HepG2 (cell line): Measurements from ENCODE around the gene RBCK1. TPM values are rescaled to one million over a fixed set of nuclear protein-coding genes. Genes with fewer than 3 reads are reported as not detected.

Experiments used
- ATAC-seq: fragments of 200-7000 bp; cut with Tn5 transposase; 3 replicates; pipeline ENCODE4 v1.9.1; 2020; ENCODE audit warnings: mild to moderate bottlenecking, moderate library complexity
- BruUV-seq: library from RNA; stranded (reverse); fragments of 400-500 nt; replicated peaks from 2 replicates; lab custom pipeline; 2021; lab: Mats Ljungman, UMichigan
- CTCF ChIA-PET: fragments of 300-600 bp; formaldehyde crosslinking; extraction: SDS; loops from one replicate; lab custom pipeline; 2021; ENCODE audit warnings: low total read pairs, inconsistent platforms, low intra/inter-chr PET ratio; lab: Yijun Ruan, JAX
- POLR2A ChIA-PET: fragments of 350-600 bp; sonication (Branson Sonifier 250); formaldehyde crosslinking; loops from one replicate; lab custom pipeline; 2020; ENCODE audit warnings: antibody characterized with exemption, inconsistent platforms; lab: Yijun Ruan, JAX
- DNase-seq: peaks from one replicate; pipeline ENCODE4 v3.0.0-alpha.2; 2015; ENCODE audit warnings: low spot score
- FAIRE-seq: peaks from 3 replicates; lab custom pipeline; 2011; peaks lifted over from hg19 to GRCh38; lab: Jason Lieb, UNC
- H2AFZ ChIP-seq: one replicate; pipeline ENCODE4 v1.6.1; 2011; ENCODE audit warnings: low read length, inconsistent platforms
- H3K27ac ChIP-seq: fragments of 300-600 bp; 3 replicates; pipeline ENCODE4 v1.8.0; 2011; ENCODE audit warnings: mixed run types, mild to moderate bottlenecking, mixed read lengths, low read length, inconsistent platforms; ENCODE audit not compliant: insufficient read depth; ENCODE audit errors: extremely low read length
- H3K27me3 ChIP-seq, 2 experiments: fragments of 200-600 bp in 1 of 2; 2 replicates in 1 of 2; 3 replicates in 1 of 2; pipeline versions ENCODE4 v1.6.0 to v1.8.0; 2011; ENCODE audit warnings: low read length in 2 of 2, mild to moderate bottlenecking in 2 of 2, moderate library complexity in 2 of 2, inconsistent platforms in 1 of 2; ENCODE audit not compliant: insufficient read depth in 2 of 2, control insufficient read depth in 1 of 2
- H3K36me3 ChIP-seq, 2 experiments: fragments of 200-600 bp in 1 of 2; replicated peaks in 1 of 2; 2 replicates in 1 of 2; 3 replicates in 1 of 2; pipeline versions ENCODE4 v1.5.1 to v1.8.0; 2011; ENCODE audit warnings: low read length in 2 of 2, inconsistent platforms in 1 of 2; ENCODE audit not compliant: insufficient read depth in 2 of 2, control insufficient read depth in 1 of 2
- H3K4me1 ChIP-seq: 2 replicates; pipeline ENCODE4 v1.5.1; 2012; ENCODE audit warnings: low read length, inconsistent platforms; ENCODE audit not compliant: insufficient read depth
- H3K4me2 ChIP-seq: 2 replicates; pipeline ENCODE4 v1.6.0; 2011; ENCODE audit warnings: low read depth, low read length, inconsistent platforms
- H3K4me3 ChIP-seq, 3 experiments: fragments of 200-600 bp in 1 of 3; sonication (generic), shearing (Covaris generic) in 1 of 3; replicated peaks in 1 of 3; 2 replicates each; pipeline ENCODE4 v1.5.1; 2011 to 2016; ENCODE audit warnings: low read length in 3 of 3, inconsistent platforms in 2 of 3, low read depth in 2 of 3, mild to moderate bottlenecking in 2 of 3, control low read depth in 1 of 3, mixed read lengths in 1 of 3; ENCODE audit not compliant: insufficient read depth in 1 of 3
- H3K79me2 ChIP-seq: one replicate; pipeline ENCODE4 v1.6.1; 2011; ENCODE audit warnings: low read length, inconsistent platforms; ENCODE audit not compliant: insufficient read depth
- H3K9ac ChIP-seq: 2 replicates; pipeline ENCODE4 v1.6.0; 2011; ENCODE audit warnings: mild to moderate bottlenecking, low read depth, low read length, inconsistent platforms; ENCODE audit not compliant: insufficient read depth
- H3K9me3 ChIP-seq: 2 replicates; pipeline ENCODE4 v1.5.1; 2012; ENCODE audit warnings: mild to moderate bottlenecking, low read length
- H4K20me1 ChIP-seq: 2 replicates; pipeline ENCODE4 v1.6.0; 2011; ENCODE audit warnings: inconsistent platforms, mild to moderate bottlenecking, low read length, moderate library complexity; ENCODE audit not compliant: insufficient read depth
- AHR ChIP-seq: IDR thresholded peaks from 2 replicates; pipeline ENCODE4 v1.6.1; 2018; ENCODE audit warnings: missing genetic modification reagents, missing compliant biosample characterization
- CHD4 ChIP-seq: fragments of 200-600 bp; sonication (generic); IDR thresholded peaks from 2 replicates; pipeline ENCODE4 v1.7.0; 2017; ENCODE audit warnings: mild to moderate bottlenecking, low read length, borderline replicate concordance
- KDM6A ChIP-seq: IDR thresholded peaks from 2 replicates; pipeline ENCODE4 v1.6.1; 2016; ENCODE audit warnings: low read depth
- MAFF ChIP-seq: IDR thresholded peaks from 2 replicates; pipeline ENCODE4 v1.6.1; 2011; ENCODE audit warnings: low read depth, low read length, improper control_type of control experiment
- MAFK ChIP-seq, 2 experiments: IDR thresholded peaks in 1 of 2; conservative IDR thresholded peaks in 1 of 2; 2 replicates each; pipeline ENCODE4 v1.6.1; 2011; ENCODE audit warnings: improper control_type of control experiment in 2 of 2, low read length in 2 of 2
- REPIN1 ChIP-seq: sonication (generic); formaldehyde crosslinking; IDR thresholded peaks from 2 replicates; pipeline ENCODE4 v1.8.0; 2022; ENCODE audit warnings: missing genetic modification reagents, low read depth, mild to moderate bottlenecking, borderline replicate concordance
- ZNF17 ChIP-seq: sonication (generic); formaldehyde crosslinking; IDR thresholded peaks from 2 replicates; pipeline ENCODE4 v1.5.0; 2020; ENCODE audit warnings: mild to moderate bottlenecking, missing genetic modification reagents
- ZNF629 ChIP-seq: sonication (generic); formaldehyde crosslinking; conservative IDR thresholded peaks from 2 replicates; pipeline ENCODE4 v1.5.0; 2020; ENCODE audit warnings: missing genetic modification reagents
- ZNF777 ChIP-seq: sonication (generic); formaldehyde crosslinking; IDR thresholded peaks from 2 replicates; pipeline ENCODE4 v1.4.0; 2020; ENCODE audit warnings: missing genetic modification reagents
- ZSCAN22 ChIP-seq: sonication (generic); formaldehyde crosslinking; IDR thresholded peaks from 2 replicates; pipeline ENCODE4 v1.4.0; 2020; ENCODE audit warnings: mild to moderate bottlenecking, missing genetic modification reagents
- ZSCAN9 ChIP-seq: IDR thresholded peaks from 2 replicates; pipeline ENCODE4 v1.6.1; 2016; ENCODE audit warnings: borderline replicate concordance
- WGBS: methylation state at CpG from one replicate; pipeline ENCODE4 v1.1.6; 2017; ENCODE audit warnings: low lambda C conversion rate; 5-methylcytosine and 5-hydroxymethylcytosine counted together
- in situ Hi-C: cut with HindIII; loops from 2 replicates; pipeline ENCODE4 v1.10.0; 2017; ENCODE audit warnings: low pct_unique_long_range_greater_than_20kb; ENCODE audit not compliant: extremely low pct_ligation_motif_present
- intact Hi-C: fragments of 100-400 bp; cut with micrococcal nuclease; formaldehyde crosslinking; loops from one replicate; pipeline ENCODE4 v1.10.0; 2022; ENCODE audit not compliant: unreplicated experiment
- polyA plus RNA-seq, 8 experiments: library from polyadenylated mRNA; depleted of rRNA in 3 of 8; stranded (reverse) in 7 of 8; unstranded in 1 of 8; fragments of >200 nt; fragmentation: Illumina TruSeq in 4 of 8; extraction: Trizol in 4 of 8; gene quantifications; 2 replicates each; pipeline versions ENCODE4 v1.2.1 to v1.2.3, GENCODE V29; 2011 to 2016; ENCODE audit warnings: low read depth in 4 of 8, missing spikeins in 1 of 8, mixed read lengths in 1 of 8; ENCODE audit not compliant: insufficient read depth in 1 of 8
- total RNA-seq, 5 experiments: library from RNA; depleted of rRNA; stranded (reverse); fragments of >200 nt; fragmentation: Illumina TruSeq; extraction: Trizol; gene quantifications; 2 replicates each; pipeline ENCODE4 v1.2.3, GENCODE V29; 2016; ENCODE audit warnings: low read depth in 1 of 5
- TF ChIP-seq, protein P1 (sequence below): sonication (generic); formaldehyde crosslinking; IDR thresholded peaks from 2 replicates; pipeline ENCODE4 v1.4.0; 2020; ENCODE audit warnings: missing genetic modification reagents
- TF ChIP-seq, protein P2 (sequence below): fragments of 450-650 bp; IDR thresholded peaks from 2 replicates; pipeline ENCODE4 v1.6.1; 2016

The RBCK1 gene
- total and polyA plus RNA-seq, 2 of the 13 experiments (the other 11 are each of a cell fraction or from before 2014, with no cell fraction given) = 149 to 215 TPM

- H3K9ac ChIP-seq = no peak overlapping the region
- no TSS peak for BruUV-seq
- no peaks in the 10 kb centered on the region for H4K20me1 ChIP-seq
- POLR2A ChIA-PET = interaction anchor here (24.1 kb wide), 1 partner anchor 22 kb away, joined by 909 read pairs; the partner anchor contains the start of gene RBCK1
- H3K4me1 ChIP-seq = peaks cover 65% of the 10 kb centered on the region
- intact Hi-C loops = no loop called here
- peaks cover 8% of the 10 kb centered on the region for H3K79me2 ChIP-seq
- no peaks in the 10 kb centered on the region for H3K9me3 ChIP-seq
- H2AFZ ChIP-seq = no peak overlapping the region
- H3K4me2 ChIP-seq = no peak overlapping the region
- DNase-seq = no peak
- no peak for ATAC-seq
- WGBS = 46% methylated on average over 2 of the region's 2 CpGs
- no peak overlapping the region for H3K4me3 ChIP-seq
- no peaks in the 10 kb centered on the region for H3K27me3 ChIP-seq
- FAIRE-seq = no peak
- H3K36me3 ChIP-seq = no peaks in the 10 kb centered on the region
- CTCF ChIA-PET = no interaction called here
- in situ Hi-C loops = no loop called here
- no peak for TF ChIP-seq AHR
- TF ChIP-seq ZNF629 (CRISPR knock-in tag) = peak; percentile 82
- 0 out of 2 replicates have a peak, but pooled peaks have one; percentile 19 for TF ChIP-seq REPIN1 (CRISPR knock-in tag)
- TF ChIP-seq MAFK (conservative IDR thresholded peaks at IDR 0.05 in 1 of 2, IDR thresholded peaks at IDR 0.05 in 1 of 2; ENCODE audit: low read length in 2 of 2) = peak; percentile 81 to 86
- no peak for TF ChIP-seq KDM6A (CRISPR knock-in tag)
- TF ChIP-seq MAFF = peak; percentile 81
- peak; percentile 36; the same call in 1 of the 2 replicates for TF ChIP-seq CHD4
- no peak for TF ChIP-seq ZSCAN9 (CRISPR knock-in tag)
- H3K27ac ChIP-seq = no peak overlapping the region
These were observed 32.0 kb upstream of the RBCK1 start for GRCh38 chr20:376089-376488.

DNA sequence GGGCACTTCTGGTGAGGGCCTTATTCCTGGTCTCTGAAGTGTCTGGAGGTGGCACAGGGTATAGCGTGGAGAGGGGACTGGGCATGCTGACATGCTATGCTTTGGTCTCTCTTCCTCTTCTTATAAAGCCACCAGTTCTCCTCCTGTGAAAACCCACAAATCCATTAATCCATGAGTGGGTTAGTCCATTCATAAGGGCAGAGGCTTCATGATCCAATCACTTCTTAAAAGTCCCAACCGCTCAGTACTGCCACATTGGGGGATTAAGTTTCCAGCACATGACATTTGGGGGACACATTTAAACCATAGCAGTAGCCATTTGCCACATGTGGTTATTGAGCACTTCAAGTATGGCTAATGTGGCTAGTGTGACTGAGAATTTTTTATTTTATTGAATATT lies 31.3 kb upstream of the RBCK1 start:
- H3K9me3 ChIP-seq = no peaks in the 10 kb centered on the region
- H3K27me3 ChIP-seq = no peaks in the 10 kb centered on the region
- WGBS = 100% methylated on average over 2 of the region's 2 CpGs
- peaks cover 14% of the 10 kb centered on the region for H3K79me2 ChIP-seq
- no peak for ATAC-seq
- H2AFZ ChIP-seq = no peak overlapping the region
- H3K27ac ChIP-seq = no peak overlapping the region
- no TSS peak for BruUV-seq
- ChIA-PET CTCF (no interaction called here), POLR2A (interaction anchor here (24.1 to 29.0 kb wide), 2 partner anchors 14 to 21 kb away, joined by 909 to 1587 read pairs; partner anchors contain the start of gene RBCK1)
- H3K9ac ChIP-seq = no peak overlapping the region
- H3K4me3 ChIP-seq = no peak overlapping the region
- no peaks in the 10 kb centered on the region for H3K36me3 ChIP-seq
- H3K4me2 ChIP-seq = no peak overlapping the region
- no peak for DNase-seq
- in situ Hi-C loops (no loop called here), intact Hi-C loops (no loop called here)
- no peaks in the 10 kb centered on the region for H4K20me1 ChIP-seq
- H3K4me1 ChIP-seq = peaks cover 59% of the 10 kb centered on the region
- FAIRE-seq = no peak
- TF ChIP-seq ZNF777 = no peak
- TF ChIP-seq, protein P1, sequence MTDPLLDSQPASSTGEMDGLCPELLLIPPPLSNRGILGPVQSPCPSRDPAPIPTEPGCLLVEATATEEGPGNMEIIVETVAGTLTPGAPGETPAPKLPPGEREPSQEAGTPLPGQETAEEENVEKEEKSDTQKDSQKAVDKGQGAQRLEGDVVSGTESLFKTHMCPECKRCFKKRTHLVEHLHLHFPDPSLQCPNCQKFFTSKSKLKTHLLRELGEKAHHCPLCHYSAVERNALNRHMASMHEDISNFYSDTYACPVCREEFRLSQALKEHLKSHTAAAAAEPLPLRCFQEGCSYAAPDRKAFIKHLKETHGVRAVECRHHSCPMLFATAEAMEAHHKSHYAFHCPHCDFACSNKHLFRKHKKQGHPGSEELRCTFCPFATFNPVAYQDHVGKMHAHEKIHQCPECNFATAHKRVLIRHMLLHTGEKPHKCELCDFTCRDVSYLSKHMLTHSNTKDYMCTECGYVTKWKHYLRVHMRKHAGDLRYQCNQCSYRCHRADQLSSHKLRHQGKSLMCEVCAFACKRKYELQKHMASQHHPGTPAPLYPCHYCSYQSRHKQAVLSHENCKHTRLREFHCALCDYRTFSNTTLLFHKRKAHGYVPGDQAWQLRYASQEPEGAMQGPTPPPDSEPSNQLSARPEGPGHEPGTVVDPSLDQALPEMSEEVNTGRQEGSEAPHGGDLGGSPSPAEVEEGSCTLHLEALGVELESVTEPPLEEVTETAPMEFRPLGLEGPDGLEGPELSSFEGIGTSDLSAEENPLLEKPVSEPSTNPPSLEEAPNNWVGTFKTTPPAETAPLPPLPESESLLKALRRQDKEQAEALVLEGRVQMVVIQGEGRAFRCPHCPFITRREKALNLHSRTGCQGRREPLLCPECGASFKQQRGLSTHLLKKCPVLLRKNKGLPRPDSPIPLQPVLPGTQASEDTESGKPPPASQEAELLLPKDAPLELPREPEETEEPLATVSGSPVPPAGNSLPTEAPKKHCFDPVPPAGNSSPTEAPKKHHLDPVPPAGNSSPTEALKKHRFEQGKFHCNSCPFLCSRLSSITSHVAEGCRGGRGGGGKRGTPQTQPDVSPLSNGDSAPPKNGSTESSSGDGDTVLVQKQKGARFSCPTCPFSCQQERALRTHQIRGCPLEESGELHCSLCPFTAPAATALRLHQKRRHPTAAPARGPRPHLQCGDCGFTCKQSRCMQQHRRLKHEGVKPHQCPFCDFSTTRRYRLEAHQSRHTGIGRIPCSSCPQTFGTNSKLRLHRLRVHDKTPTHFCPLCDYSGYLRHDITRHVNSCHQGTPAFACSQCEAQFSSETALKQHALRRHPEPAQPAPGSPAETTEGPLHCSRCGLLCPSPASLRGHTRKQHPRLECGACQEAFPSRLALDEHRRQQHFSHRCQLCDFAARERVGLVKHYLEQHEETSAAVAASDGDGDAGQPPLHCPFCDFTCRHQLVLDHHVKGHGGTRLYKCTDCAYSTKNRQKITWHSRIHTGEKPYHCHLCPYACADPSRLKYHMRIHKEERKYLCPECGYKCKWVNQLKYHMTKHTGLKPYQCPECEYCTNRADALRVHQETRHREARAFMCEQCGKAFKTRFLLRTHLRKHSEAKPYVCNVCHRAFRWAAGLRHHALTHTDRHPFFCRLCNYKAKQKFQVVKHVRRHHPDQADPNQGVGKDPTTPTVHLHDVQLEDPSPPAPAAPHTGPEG (CRISPR knock-in tag) = 0 out of 2 replicates have a peak, but pooled peaks have one; percentile 6
- TF ChIP-seq ZNF17 (CRISPR knock-in tag) = no peak
- TF ChIP-seq ZSCAN22 = no peak
- TF ChIP-seq, protein P2, sequence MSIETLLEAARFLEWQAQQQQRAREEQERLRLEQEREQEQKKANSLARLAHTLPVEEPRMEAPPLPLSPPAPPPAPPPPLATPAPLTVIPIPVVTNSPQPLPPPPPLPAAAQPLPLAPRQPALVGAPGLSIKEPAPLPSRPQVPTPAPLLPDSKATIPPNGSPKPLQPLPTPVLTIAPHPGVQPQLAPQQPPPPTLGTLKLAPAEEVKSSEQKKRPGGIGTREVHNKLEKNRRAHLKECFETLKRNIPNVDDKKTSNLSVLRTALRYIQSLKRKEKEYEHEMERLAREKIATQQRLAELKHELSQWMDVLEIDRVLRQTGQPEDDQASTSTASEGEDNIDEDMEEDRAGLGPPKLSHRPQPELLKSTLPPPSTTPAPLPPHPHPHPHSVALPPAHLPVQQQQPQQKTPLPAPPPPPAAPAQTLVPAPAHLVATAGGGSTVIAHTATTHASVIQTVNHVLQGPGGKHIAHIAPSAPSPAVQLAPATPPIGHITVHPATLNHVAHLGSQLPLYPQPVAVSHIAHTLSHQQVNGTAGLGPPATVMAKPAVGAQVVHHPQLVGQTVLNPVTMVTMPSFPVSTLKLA = peak; percentile 22; the same call in 1 of the 2 replicates
